A673 (cell line): ENCODE results near the gene DSP. TPM values are rescaled to one million over a fixed set of nuclear protein-coding genes. Genes with fewer than 3 reads are reported as not detected.

Source experiments
- BruUV-seq: library from RNA; stranded (reverse); fragments of 400-500 nt; replicated peaks from 2 replicates; lab custom pipeline; 2021; lab: Mats Ljungman, UMichigan
- CTCF ChIA-PET: fragments of 300-600 bp; sonication (Branson Sonifier 250); formaldehyde crosslinking; loops from one replicate; lab custom pipeline; 2022; ENCODE audit warnings: antibody characterized with exemption; lab: Charles Lee
- POLR2A ChIA-PET: fragments of 300-600 bp; sonication (Branson Sonifier 250); formaldehyde crosslinking; loops from one replicate; lab custom pipeline; 2022; ENCODE audit warnings: antibody characterized with exemption; ENCODE audit not compliant: low non-redundant PET; lab: Charles Lee
- DNase-seq: peaks from one replicate; pipeline ENCODE4 v3.0.0-alpha.2; 2015; ENCODE audit warnings: low spot score
- H3K27ac ChIP-seq: fragments of 200-600 bp; sonication (generic); 2 replicates; pipeline ENCODE4 v1.5.1; 2016; ENCODE audit warnings: mixed run types, low read depth, mild to moderate bottlenecking, mixed read lengths, antibody characterized with exemption, low read length; ENCODE audit not compliant: poor library complexity, severe bottlenecking
- H3K27me3 ChIP-seq: fragments of 200-600 bp; sonication (generic); replicated peaks from 2 replicates; pipeline ENCODE4 v1.6.1; 2017; ENCODE audit warnings: mixed run types, low read depth, mild to moderate bottlenecking, mixed read lengths, antibody characterized with exemption, low read length; ENCODE audit not compliant: insufficient read depth, poor library complexity
- H3K36me3 ChIP-seq: fragments of 200-600 bp; sonication (generic); 2 replicates; pipeline ENCODE4 v1.6.1; 2016; ENCODE audit warnings: mixed run types, mild to moderate bottlenecking, mixed read lengths, antibody characterized with exemption, low read length; ENCODE audit not compliant: insufficient read depth, poor library complexity, severe bottlenecking
- H3K4me1 ChIP-seq: fragments of 200-600 bp; sonication (generic); 2 replicates; pipeline ENCODE4 v1.6.1; 2017; ENCODE audit warnings: mixed run types, mild to moderate bottlenecking, mixed read lengths, antibody characterized with exemption, low read length; ENCODE audit not compliant: insufficient read depth, poor library complexity, severe bottlenecking
- H3K4me3 ChIP-seq: fragments of 200-600 bp; sonication (generic); 2 replicates; pipeline ENCODE4 v1.5.1; 2016; ENCODE audit warnings: low read depth, mixed run types, mild to moderate bottlenecking, mixed read lengths, low read length; ENCODE audit not compliant: poor library complexity, severe bottlenecking
- H3K9me3 ChIP-seq: fragments of 200-600 bp; sonication (generic); 2 replicates; pipeline ENCODE4 v1.6.1; 2016; ENCODE audit warnings: mixed run types, low read depth, mild to moderate bottlenecking, mixed read lengths, antibody characterized with exemption, low read length; ENCODE audit not compliant: poor library complexity, severe bottlenecking
- CTCF ChIP-seq: fragments of 300-800, 200-600 bp; sonication (generic); conservative IDR thresholded peaks from 2 replicates; pipeline ENCODE4 v1.5.1; 2017; ENCODE audit warnings: low read depth, mild to moderate bottlenecking, antibody characterized with exemption, low read length, moderate library complexity, mixed read lengths
- EZH2 ChIP-seq: fragments of 200-600 bp; sonication (generic); IDR thresholded peaks from 2 replicates; pipeline ENCODE4 v1.6.1; 2017; ENCODE audit warnings: borderline replicate concordance, low read depth, mild to moderate bottlenecking, mixed read lengths, antibody characterized with exemption, low read length; ENCODE audit not compliant: poor library complexity, severe bottlenecking
- intact Hi-C: fragments of 100-400 bp; cut with micrococcal nuclease; formaldehyde crosslinking; loops from one replicate; pipeline ENCODE4 v1.10.0; 2022; ENCODE audit not compliant: unreplicated experiment
- total RNA-seq: library from RNA; stranded (reverse); gene quantifications from 2 replicates; pipeline ENCODE4 v1.2.3, GENCODE V29; 2021

DSP gene
- total RNA-seq, 1 experiment from 2014 or later, result 0.28 TPM

GRCh38 chr6:7518877-7519276 lies 22.6 kb upstream of the DSP start:
- H3K4me1 ChIP-seq, result peaks cover 9% of the 10 kb centered on the region
- ChIA-PET POLR2A (no interaction called here), CTCF (no interaction called here)
- no peaks in the 10 kb centered on the region for H3K9me3 ChIP-seq
- H3K4me3 ChIP-seq, result no peak overlapping the region
- H3K36me3 ChIP-seq, result no peaks in the 10 kb centered on the region
- no peak for DNase-seq
- no peaks in the 10 kb centered on the region for H3K27me3 ChIP-seq
- H3K27ac ChIP-seq, result no peak overlapping the region
- no peak for TF ChIP-seq CTCF
- TF ChIP-seq EZH2, result no peak
- BruUV-seq, result no TSS peak
- intact Hi-C loops, result no loop called here

GRCh38 chr6:7522873-7523272 lies 18.6 kb upstream of the DSP start:
- Histone ChIP-seq H3K27me3 (no peaks in the 10 kb centered on the region), H3K4me1 (peaks cover 16% of the 10 kb centered on the region), H3K4me3 (no peak overlapping the region), H3K27ac (no peak overlapping the region), H3K36me3 (no peaks in the 10 kb centered on the region), H3K9me3 (no peaks in the 10 kb centered on the region)
- CTCF ChIA-PET, result no interaction called here
- intact Hi-C loops, result no loop called here
- POLR2A ChIA-PET, result no interaction called here
- no peak for TF ChIP-seq CTCF
- no peak for TF ChIP-seq EZH2
- no peak for DNase-seq
- BruUV-seq, result no TSS peak

DNA sequence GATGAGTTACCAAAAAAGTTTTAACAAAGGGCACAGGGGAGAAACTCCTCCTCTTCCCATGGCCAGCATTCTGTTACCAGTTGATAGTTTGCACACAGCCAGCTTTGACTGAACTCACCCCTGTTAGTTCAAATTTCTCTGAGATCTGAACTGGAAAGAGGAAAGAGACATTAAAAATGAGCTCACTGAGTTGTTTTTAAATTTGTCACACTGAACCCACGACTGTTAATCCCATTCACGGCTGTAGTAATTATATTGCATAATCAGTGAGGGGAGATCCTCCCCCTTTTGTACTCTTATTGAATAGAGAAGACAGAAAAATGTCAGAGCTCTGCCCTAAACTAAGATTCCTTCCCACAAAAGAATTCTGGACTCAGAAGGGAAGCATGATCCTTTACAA lies 17.5 kb upstream of the DSP start:
- no TSS peak for BruUV-seq
- CTCF ChIA-PET, result interaction anchor here (0.6 kb wide), 1 partner anchor 9 kb away, joined by 3 read pairs; no protein-coding TSS in a partner anchor
- peaks cover 22% of the 10 kb centered on the region for H3K4me1 ChIP-seq
- TF ChIP-seq CTCF (no peak), EZH2 (no peak)
- no peak overlapping the region for H3K27ac ChIP-seq
- POLR2A ChIA-PET, result interaction anchor here (0.7 kb wide), 1 partner anchor 28 kb away, joined by 20 read pairs; no protein-coding TSS in a partner anchor
- H3K9me3 ChIP-seq, result no peaks in the 10 kb centered on the region
- peak; percentile 80 for DNase-seq
- no peaks in the 10 kb centered on the region for H3K36me3 ChIP-seq
- H3K27me3 ChIP-seq, result no peaks in the 10 kb centered on the region
- intact Hi-C loops, result no loop called here
- no peak overlapping the region for H3K4me3 ChIP-seq
